ENCODE results near the gene BRD4. TPM values are rescaled to one million over a fixed set of nuclear protein-coding genes. Genes with fewer than 3 reads are reported as not detected.

Gene BRD4
- total RNA-seq, 2 experiments from 2014 or later = 94.3 to 99.6 TPM

DNA sequence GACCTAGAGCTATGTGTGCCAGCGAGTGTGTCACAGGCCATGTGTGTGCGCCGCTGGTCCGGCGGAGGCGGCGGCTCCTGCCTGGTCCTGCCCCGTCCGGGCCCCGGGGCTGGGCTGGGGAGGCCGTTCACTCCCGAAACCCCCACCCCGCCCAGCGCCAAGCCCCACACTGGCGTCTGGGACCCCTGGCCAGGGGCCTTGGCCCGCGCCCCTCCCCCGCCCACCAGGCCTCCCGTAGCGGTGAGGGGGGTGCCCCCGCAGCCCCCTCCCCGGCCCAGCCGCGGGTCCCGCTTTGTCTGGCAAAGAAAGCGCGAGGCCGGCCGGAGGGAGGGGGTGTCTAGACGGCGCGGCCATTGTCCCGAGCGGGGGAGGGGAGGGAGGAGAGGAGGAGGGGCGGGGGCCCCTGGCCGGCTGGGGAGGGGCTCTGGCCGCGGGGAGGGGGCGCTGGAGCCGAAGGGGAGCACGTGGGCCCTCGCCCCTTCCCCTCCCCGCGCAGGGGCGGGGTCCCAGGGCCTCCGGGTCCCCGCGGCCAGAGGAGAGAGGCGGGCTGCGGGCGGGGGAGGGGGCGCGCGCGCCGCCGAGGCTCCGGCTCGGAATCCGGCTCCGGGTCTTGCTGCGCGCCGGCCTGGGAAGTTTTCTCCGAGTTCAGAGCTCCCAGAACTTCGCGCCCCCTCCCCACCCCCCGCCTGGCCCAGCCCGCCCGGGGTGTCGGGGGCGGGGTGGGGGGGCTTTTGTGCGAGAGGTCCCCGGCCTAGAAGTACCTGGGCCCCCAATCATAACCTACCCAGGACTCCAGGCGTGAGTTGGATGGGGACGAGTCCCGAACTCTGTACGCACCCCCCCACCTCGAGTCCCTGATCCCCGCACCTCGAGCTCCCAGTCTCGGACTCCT is 132.4 kb downstream of the BRD4 start:
- ChIA-PET POLR2A (interaction anchor here (1.4 kb wide), 1 partner anchor 22 kb away, joined by 4 read pairs; no protein-coding TSS in a partner anchor), CTCF (interaction anchor here (1.0 kb wide), 1 partner anchor 98 kb away, joined by 3 read pairs; no protein-coding TSS in a partner anchor)
- H3K27ac Mint-ChIP-seq = no peak overlapping the region
- peaks cover 50% of the 10 kb centered on the region for H3K27me3 Mint-ChIP-seq
- H3K4me3 Mint-ChIP-seq = no peak overlapping the region
- ATAC-seq (no peak), DNase-seq (peak; percentile 10)
- no peaks in the 10 kb centered on the region for H3K36me3 Mint-ChIP-seq (ENCODE audit: low read depth)
- peaks cover 9% of the 10 kb centered on the region for H3K4me1 Mint-ChIP-seq (ENCODE audit: low read depth)
- no peaks in the 10 kb centered on the region for H3K9me3 Mint-ChIP-seq
- TF ChIP-seq, protein P1, sequence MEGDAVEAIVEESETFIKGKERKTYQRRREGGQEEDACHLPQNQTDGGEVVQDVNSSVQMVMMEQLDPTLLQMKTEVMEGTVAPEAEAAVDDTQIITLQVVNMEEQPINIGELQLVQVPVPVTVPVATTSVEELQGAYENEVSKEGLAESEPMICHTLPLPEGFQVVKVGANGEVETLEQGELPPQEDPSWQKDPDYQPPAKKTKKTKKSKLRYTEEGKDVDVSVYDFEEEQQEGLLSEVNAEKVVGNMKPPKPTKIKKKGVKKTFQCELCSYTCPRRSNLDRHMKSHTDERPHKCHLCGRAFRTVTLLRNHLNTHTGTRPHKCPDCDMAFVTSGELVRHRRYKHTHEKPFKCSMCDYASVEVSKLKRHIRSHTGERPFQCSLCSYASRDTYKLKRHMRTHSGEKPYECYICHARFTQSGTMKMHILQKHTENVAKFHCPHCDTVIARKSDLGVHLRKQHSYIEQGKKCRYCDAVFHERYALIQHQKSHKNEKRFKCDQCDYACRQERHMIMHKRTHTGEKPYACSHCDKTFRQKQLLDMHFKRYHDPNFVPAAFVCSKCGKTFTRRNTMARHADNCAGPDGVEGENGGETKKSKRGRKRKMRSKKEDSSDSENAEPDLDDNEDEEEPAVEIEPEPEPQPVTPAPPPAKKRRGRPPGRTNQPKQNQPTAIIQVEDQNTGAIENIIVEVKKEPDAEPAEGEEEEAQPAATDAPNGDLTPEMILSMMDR (IDR thresholded peaks at IDR 0.05) = no peak
- intact Hi-C loops (cut with micrococcal nuclease) = no loop called here

GRCh38 chr19:15198951-15199660 is 133.2 kb downstream of the BRD4 start:
- Mint-ChIP-seq H3K36me3 (ENCODE audit: low read depth) (no peaks in the 10 kb centered on the region), H3K4me3 (no peak overlapping the region), H3K27ac (no peak overlapping the region), H3K4me1 (ENCODE audit: low read depth) (peaks cover 9% of the 10 kb centered on the region), H3K27me3 (peaks cover 53% of the 10 kb centered on the region), H3K9me3 (no peaks in the 10 kb centered on the region)
- intact Hi-C loops (cut with micrococcal nuclease) = no loop called here
- DNase-seq (no peak), ATAC-seq (no peak)
- CTCF ChIA-PET = no interaction called here
- POLR2A ChIA-PET = interaction anchor here (1.4 kb wide), 1 partner anchor 21 kb away, joined by 4 read pairs; no protein-coding TSS in a partner anchor
- TF ChIP-seq, protein P1 (IDR thresholded peaks at IDR 0.05) = no peak

- TF ChIP-seq, protein P1 (IDR thresholded peaks at IDR 0.05) = no peak
- H3K27me3 Mint-ChIP-seq = peaks cover 53% of the 10 kb centered on the region
- ChIA-PET POLR2A (no interaction called here), CTCF (no interaction called here)
- no peak overlapping the region for H3K27ac Mint-ChIP-seq
- H3K36me3 Mint-ChIP-seq (ENCODE audit: low read depth) = no peaks in the 10 kb centered on the region
- H3K4me3 Mint-ChIP-seq = no peak overlapping the region
- ATAC-seq (no peak), DNase-seq (no peak)
- peaks cover 9% of the 10 kb centered on the region for H3K4me1 Mint-ChIP-seq (ENCODE audit: low read depth)
- no peaks in the 10 kb centered on the region for H3K9me3 Mint-ChIP-seq
- intact Hi-C loops (cut with micrococcal nuclease) = no loop called here
Measured at GRCh38 chr19:15197942-15198341, 134.4 kb downstream of the BRD4 start.

GRCh38 chr19:15197275-15197941 is 134.9 kb downstream of the BRD4 start:
- intact Hi-C loops (cut with micrococcal nuclease) = no loop called here
- ATAC-seq (no peak), DNase-seq (peak; percentile 4)
- Mint-ChIP-seq H3K27ac (no peak overlapping the region), H3K27me3 (peaks cover 52% of the 10 kb centered on the region), H3K4me1 (ENCODE audit: low read depth) (peaks cover 9% of the 10 kb centered on the region), H3K36me3 (ENCODE audit: low read depth) (no peaks in the 10 kb centered on the region), H3K9me3 (no peaks in the 10 kb centered on the region), H3K4me3 (no peak overlapping the region)
- ChIA-PET CTCF (no interaction called here), POLR2A (no interaction called here)
- TF ChIP-seq, protein P1 (IDR thresholded peaks at IDR 0.05) = no peak
